Central memory CD4-positive, alpha-beta T cell (primary cell): Measurements from ENCODE around the gene ATP6V0E1.

Experiments used
- DNase-seq: peaks from one replicate; pipeline ENCODE4 v3.0.0; 2022
- total RNA-seq, 3 experiments: gene quantifications; one replicate each; lab custom pipeline; 2026; lab: John Stamatoyannopoulos, UW

Gene ATP6V0E1
- total RNA-seq, result 38.8 to 130 (median 108) reads per million in 3 experiments

DNA sequence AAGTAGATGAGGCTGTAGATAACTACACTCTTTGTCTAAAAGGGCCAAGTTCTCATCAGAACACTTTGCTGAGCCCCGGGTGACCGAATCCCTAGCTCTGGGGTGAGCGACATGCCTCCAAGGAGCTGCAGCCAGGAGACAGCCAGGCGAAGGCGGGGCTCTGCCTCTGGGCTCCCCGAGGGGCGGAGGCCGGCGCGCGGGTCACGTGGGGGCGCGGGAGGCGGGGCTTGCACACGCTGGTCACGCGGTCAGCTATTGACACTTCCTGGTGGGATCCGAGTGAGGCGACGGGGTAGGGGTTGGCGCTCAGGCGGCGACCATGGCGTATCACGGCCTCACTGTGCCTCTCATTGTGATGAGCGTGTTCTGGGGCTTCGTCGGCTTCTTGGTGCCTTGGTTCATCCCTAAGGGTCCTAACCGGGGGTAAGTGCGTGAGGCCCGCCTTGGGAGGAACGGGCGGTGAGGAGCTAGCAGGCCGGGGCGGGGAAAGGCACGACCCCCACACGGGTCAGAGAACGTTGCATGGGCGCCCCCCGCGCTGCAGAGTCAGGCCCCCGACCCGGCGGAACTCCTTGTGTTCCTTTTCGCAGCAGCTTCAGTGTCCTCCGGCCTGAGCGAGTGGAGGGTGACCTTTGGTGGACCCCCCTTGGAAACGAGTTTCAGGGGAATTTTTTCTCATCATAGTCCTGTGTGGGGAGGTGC lies at the start of gene ATP6V0E1:
TSS of gene ATP6V0E1 (plus strand) at position 230 of the 702 bp plus-strand sequence. CDS start at position 320, 90 bp downstream.
- DNase-seq, result peak; percentile 90

GRCh38 chr5:172935096-172935495 lies 48.5 kb upstream of the ATP6V0E1 start:
- no peak for DNase-seq

- DNase-seq, result no peak
Observed at GRCh38 chr5:172936401-172936800, 47.2 kb upstream of the ATP6V0E1 start.

DNA sequence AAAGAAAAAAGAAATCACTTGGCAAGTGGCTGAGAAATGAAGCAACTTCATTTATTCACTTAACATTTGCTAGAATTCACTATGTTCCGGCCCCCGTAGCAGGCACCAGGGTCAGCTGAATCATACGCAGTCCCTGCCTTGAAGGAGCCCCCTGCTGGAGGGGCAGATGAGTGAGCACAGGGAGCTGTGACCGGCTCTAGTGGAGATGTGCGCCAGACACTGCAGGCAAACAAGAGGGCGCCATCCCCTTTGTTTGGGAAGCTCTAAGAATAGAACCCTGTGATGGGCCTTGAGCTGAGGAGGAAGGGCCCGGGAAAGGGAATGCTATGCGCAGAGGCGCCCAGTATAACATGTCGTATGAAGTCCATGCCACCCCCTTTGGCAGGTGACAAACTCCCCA lies 44.5 kb upstream of the ATP6V0E1 start:
- DNase-seq, result no peak

DNA sequence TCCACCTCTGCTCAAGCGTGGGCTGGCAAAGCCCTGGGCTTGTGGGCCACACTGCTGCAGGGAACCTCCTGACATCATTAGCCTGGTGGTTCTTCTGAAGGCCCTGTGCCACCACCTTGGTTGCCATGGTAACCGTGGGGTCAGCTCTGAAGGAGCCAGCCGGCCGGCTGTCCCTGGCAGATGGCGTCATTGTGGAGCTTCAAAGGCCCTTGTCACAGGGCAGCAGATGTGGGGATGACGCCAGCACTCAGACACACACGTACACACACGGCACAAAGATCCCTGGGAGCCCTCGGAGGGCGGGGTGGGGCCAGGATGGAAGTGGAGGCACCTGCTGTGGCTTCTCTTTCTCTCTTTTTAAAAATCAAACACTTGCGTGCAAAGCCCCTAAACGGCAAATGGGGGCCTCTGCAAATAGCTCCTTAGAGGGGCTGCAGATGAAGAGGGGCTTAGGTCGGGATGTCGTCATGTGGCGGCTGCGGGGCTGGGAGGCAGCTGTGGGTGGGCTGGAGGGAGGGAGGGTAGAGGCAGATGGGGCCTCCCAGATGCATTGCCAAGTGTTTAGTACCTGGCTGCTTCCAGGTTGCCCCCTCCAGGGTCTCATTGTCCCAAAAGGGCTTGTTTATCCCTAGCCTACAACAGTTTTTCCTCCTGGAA lies 43.8 kb upstream of the ATP6V0E1 start:
- no peak for DNase-seq

DNA sequence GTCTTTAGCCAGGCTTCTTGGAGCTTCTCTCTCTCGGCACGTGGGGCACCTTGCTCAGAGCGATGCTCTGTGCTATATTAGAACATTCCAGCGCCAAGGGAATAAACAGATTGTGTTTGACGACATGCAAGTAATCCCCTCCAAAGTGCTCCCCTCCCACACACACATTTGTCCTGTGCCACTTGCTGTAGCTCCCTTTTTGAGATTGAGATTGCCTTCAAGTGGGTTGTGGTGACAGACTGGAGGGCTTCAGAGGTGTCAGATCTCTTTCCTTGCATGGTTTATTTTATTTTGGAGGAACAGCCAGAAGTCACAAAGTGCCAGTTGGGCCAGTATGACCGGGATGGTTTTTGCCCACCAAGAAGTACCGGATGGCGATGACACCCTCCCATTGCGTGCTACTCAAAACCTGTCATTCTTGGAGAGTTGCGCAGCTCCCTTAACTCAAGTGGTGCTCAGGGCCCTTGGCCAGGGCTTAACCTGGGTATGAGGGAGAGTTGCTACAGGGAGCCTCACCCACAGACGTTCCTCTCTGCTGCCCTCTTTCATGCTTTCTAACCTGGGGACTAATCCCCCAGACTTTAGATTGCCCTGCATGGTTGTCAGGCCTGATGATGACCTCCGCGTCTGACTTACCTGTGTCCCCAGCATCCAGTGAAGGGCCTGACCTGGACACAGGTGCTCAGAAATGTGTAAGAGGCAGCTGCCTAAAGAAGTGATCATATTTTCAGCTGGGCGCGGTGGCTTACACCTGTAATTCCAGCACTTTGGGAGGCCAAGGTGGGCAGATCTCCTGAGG lies 43.1 kb upstream of the ATP6V0E1 start:
- no peak for DNase-seq

GRCh38 chr5:172941067-172941516 lies 42.5 kb upstream of the ATP6V0E1 start:
- no peak for DNase-seq

- no peak for DNase-seq
Observed at GRCh38 chr5:172942556-172942955, 41.0 kb upstream of the ATP6V0E1 start.

DNA sequence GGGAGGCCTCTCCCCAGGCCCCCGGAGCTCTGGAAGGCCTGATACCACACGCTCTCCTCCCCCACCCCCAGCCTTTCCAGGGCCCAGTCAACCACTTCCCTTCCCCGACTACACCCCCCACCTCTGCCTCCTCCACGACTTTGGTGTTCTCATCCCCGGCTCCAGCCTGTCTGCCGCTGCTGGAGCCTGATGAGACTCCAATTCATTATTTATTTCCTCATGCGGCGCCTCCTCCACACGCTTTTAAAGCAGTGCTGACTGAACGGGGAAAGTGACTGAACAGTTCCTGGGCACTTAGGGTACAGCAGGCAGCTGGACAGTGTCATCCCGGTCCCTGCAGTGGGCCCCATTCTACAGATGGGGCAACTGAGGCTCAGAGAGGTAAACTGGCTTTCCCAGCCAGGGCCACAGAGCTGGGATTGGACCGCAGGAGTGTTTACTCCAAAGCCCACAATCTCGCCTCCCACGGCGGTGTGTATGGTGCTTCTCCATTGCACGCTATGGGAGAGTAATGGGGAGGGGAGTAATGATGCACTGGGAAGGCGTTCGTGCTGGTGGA lies 40.2 kb upstream of the ATP6V0E1 start:
- no peak for DNase-seq

DNA sequence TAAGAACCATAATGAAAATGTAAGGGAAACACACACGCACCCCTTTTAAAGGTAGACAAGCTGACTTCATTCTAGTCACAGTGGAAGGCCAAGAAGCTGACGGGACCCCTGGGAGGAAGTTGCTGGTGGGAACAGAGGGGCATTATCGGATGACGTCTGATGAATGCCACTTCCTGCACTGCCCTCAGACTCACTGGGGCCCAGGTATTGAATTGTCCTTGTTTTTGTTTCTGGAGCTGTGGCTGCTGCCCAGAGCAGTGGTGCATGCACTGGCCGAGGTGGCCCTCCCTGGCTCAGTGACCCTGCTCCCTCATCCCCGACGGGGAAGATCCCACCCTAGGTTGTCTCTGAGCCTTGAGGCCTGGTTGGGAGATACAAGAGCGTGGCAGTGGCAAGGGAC lies 39.7 kb upstream of the ATP6V0E1 start:
- DNase-seq, result no peak

DNA sequence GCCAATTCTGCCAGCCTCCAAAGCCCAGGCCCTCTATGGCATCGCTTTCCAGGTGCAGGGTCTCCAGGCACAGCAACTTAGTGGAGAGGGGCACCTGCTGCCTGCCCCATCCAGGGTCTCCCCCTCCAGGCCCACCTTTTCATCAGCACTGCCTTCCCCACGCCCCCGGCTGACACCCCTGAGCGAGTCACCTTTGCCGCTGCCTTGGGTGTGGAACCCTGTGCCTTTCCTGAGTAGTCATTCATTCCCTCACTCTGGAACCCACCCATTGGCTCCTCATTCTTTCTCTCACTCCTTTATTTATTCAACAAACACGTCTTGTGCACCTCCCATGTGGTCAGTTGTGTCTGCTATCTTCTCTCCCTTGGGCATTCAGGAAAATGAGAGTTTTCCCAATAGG lies 38.8 kb upstream of the ATP6V0E1 start:
- DNase-seq, result no peak

DNA sequence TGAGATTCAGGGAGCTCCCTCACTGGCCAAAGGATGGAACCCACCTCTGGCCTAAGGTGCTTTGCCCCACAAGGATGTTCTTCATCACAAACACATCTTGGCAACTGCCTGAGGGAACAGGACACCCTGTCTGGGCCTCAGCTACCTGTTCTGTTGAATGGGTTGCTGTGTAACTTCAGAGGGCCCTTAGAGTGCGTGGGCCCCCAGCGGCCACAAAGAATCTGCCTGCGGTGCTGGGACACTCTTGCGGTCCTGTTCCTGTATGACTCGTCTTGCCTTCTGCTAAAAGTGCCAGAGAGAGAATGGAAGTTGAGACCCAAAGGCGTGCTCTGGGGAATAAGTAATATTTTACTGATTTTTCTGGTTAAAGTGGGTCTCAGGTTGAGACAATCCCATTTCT lies 38.4 kb upstream of the ATP6V0E1 start:
- DNase-seq, result no peak

DNA sequence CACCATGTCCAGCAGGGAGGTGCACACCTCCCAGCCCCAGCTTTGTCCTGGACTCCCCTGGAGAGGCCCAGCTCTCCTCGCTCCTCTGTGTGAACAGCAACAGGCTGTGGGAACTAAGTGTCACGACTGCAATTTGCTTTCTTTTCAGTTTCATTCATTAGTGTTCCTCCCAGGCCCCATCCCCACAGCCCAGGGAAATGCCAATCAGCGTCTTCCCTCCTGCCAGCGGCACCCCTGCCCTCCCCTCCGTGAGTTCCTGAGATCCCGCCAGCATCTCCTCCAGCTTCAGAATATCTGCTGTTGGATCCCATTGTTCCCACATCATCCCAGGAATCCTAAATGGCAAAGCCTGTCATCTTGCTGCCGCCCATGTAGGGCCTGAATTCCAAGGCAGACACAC lies 37.4 kb upstream of the ATP6V0E1 start:
- DNase-seq, result no peak

GRCh38 chr5:172949426-172949825 lies 34.1 kb upstream of the ATP6V0E1 start:
- no peak for DNase-seq

- DNase-seq, result no peak
Observed at GRCh38 chr5:172950176-172950965, 33.2 kb upstream of the ATP6V0E1 start.

GRCh38 chr5:172951371-172952033 lies 32.1 kb upstream of the ATP6V0E1 start:
- DNase-seq, result no peak

GRCh38 chr5:172952034-172952511 lies 31.5 kb upstream of the ATP6V0E1 start:
- DNase-seq, result no peak

- DNase-seq, result no peak
Observed at GRCh38 chr5:172953776-172954675, 29.5 kb upstream of the ATP6V0E1 start.

- DNase-seq, result no peak
Observed at GRCh38 chr5:172954751-172955159, 28.8 kb upstream of the ATP6V0E1 start.

DNA sequence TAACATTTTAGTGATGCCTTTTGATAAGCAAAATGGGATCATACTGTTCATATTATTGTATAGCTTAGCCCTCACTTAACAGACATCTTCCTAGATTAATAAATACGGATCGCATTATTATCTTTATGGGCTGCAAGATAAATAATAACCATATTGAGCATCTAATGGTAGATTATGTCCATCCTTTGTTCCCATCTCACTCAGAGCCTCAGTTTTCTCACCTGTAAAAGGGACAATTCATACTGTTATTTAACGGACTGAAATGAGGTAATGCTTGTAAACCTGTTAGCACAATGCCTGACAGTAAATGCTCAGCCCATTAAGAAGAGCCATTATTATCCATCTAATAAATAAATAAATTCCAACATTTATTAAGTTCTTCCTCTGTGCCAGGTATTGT lies 27.3 kb upstream of the ATP6V0E1 start:
- DNase-seq, result no peak

DNA sequence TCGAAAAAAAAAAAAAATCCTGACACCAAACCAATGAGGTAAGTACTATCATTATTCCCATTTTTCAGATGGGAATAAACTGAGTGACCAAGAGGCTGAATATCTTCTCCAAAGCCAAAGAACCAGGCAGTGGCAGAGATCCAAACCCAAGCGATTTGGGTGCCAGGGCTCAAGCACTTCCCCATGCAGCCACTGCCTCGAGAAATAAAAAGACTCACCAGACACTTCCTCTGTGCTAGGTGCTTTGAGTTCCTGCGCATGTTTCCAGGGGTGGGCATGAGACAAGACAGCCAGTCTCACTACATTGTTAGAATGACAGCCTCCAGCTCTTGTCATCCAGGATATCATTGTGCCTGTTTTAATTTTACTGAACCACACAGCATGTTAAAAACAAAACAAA lies 26.6 kb upstream of the ATP6V0E1 start:
- no peak for DNase-seq
